ENCODE data around the gene TBXAS1. TPM values are rescaled to one million over a fixed set of nuclear protein-coding genes. Genes with fewer than 3 reads are reported as not detected.

TBXAS1 gene
- total and polyA plus RNA-seq, 2 of the 8 experiments (the other 6 are each of a cell fraction or from before 2014, with no cell fraction given) = 0.86 to 2.1 TPM

DNA sequence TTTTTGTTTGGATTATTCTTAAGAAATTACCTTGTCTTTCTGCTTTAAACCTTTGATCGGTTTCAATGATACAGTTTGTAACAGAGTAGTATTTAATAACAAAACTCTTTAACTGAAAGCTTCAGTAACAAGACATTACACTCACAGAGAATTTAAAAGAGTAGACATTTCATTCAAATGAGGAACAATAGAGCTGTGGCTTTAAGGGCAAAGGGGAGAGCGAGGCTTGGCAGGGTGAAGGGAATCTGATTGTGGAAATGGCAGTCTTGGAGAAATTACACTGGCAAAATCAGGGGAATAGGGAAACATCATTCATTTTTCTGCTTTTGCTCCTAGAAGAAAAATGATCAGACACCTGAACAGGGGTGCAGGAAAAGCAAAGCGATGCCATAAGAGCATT lies 46.1 kb upstream of the TBXAS1 start:
- no peak overlapping the region for H2BK15ac ChIP-seq (ENCODE audit: low read length)
- no peaks in the 10 kb centered on the region for H3K36me3 ChIP-seq (ENCODE audit: control insufficient read depth in 2 of 4, insufficient read depth in 4 of 4, low read length in 3 of 4)
- H3K79me2 ChIP-seq (ENCODE audit: control insufficient read depth in 1 of 2, insufficient read depth in 2 of 2, low read length in 2 of 2) = no peaks in the 10 kb centered on the region
- no peak overlapping the region for H3K23ac ChIP-seq (ENCODE audit: insufficient read length)
- CTCF ChIA-PET (ENCODE audit: partially characterized antibody) = interaction anchor here (0.6 to 1.4 kb wide), 8 partner anchors 15 to 1054 kb away, joined by 3 to 5 read pairs (median 3); no protein-coding TSS in a partner anchor
- H2BK20ac ChIP-seq (ENCODE audit: low read length) = no peak overlapping the region
- no peak overlapping the region for H2BK5ac ChIP-seq (ENCODE audit: low read depth, low read length)
- no peak overlapping the region for H3K18ac ChIP-seq (ENCODE audit: extremely low read depth, low read length)
- H3K4me2 ChIP-seq (ENCODE audit: insufficient read depth in 1 of 2, low read depth in 2 of 2, low read length in 2 of 2) = 0 out of 4 replicates have a peak overlapping the region, but pooled peaks of 1 of the 2 experiments have one; percentile 50
- DNase-seq (ENCODE audit: low read depth in 1 of 2, low spot score in 2 of 2) = no peak
- no peak for FAIRE-seq
- POLR2A ChIA-PET (ENCODE audit: partially characterized antibody) = interaction anchor here (0.6 to 1.0 kb wide), 3 partner anchors 10 to 86 kb away, joined by 3 to 4 read pairs (median 3); no protein-coding TSS in a partner anchor
- no peak overlapping the region for H3K27ac ChIP-seq (ENCODE audit: low read depth, low read length)
- H3K9ac ChIP-seq (replicated peaks in 1 of 4; ENCODE audit: extremely low read depth in 1 of 4, low read depth in 3 of 4, low read length in 3 of 4) = no peak overlapping the region
- no peaks in the 10 kb centered on the region for H3K9me3 ChIP-seq (ENCODE audit: insufficient read depth in 2 of 2, low read depth in 1 of 2, low read length in 1 of 2)
- H2BK12ac ChIP-seq (ENCODE audit: low read depth, low read length) = no peak overlapping the region
- no peak overlapping the region for H4K91ac ChIP-seq (replicated peaks; ENCODE audit: insufficient read length, low read length)
- H2BK120ac ChIP-seq (replicated peaks; ENCODE audit: low read depth, low read length) = no peak overlapping the region
- no peaks in the 10 kb centered on the region for H3K79me1 ChIP-seq (ENCODE audit: low read depth, low read length)
- no peak overlapping the region for H2AFZ ChIP-seq (ENCODE audit: low read length)
- no peak overlapping the region for H3K4me3 ChIP-seq (ENCODE audit: extremely low read depth in 1 of 4, insufficient read depth in 2 of 4, low read depth in 3 of 4, low read length in 4 of 4)
- H4K8ac ChIP-seq (ENCODE audit: extremely low read depth, insufficient read depth, low read length) = no peak overlapping the region
- H3K14ac ChIP-seq (ENCODE audit: insufficient read length) = no peak overlapping the region
- H4K5ac ChIP-seq (ENCODE audit: insufficient read length, low read depth, low read length) = no peak overlapping the region
- H2AK5ac ChIP-seq (ENCODE audit: low read depth, low read length) = no peak overlapping the region
- peaks cover 0 to 15% (median 4%) of the 10 kb centered on the region in 4 experiments; a peak in 3 of 7 replicates for H3K4me1 ChIP-seq (replicated peaks in 1 of 4; ENCODE audit: control insufficient read depth in 3 of 4, insufficient read depth in 4 of 4, low read length in 3 of 4)
- peaks cover 4% of the 10 kb centered on the region; the same call in 1 of the 2 replicates for H3K23me2 ChIP-seq (ENCODE audit: low read depth, low read length)
- H4K20me1 ChIP-seq (replicated peaks in 1 of 2; ENCODE audit: control insufficient read depth in 1 of 2, insufficient read depth in 2 of 2, low read length in 2 of 2) = no peaks in the 10 kb centered on the region
- no peak overlapping the region for H3K56ac ChIP-seq (replicated peaks; ENCODE audit: insufficient read length, low read depth, low read length)
- TF ChIP-seq KDM1A (IDR thresholded peaks at IDR 0.05; ENCODE audit: borderline replicate concordance, low read length) = no peak
- no peak for TF ChIP-seq SIX5 (IDR thresholded peaks at IDR 0.05; ENCODE audit: low read depth, low read length)
- TF ChIP-seq CBX5 (IDR thresholded peaks at IDR 0.05; ENCODE audit: low read depth, low read length) = no peak
- no peak for TF ChIP-seq SP4 (IDR thresholded peaks at IDR 0.05; ENCODE audit: low read length)
- TF ChIP-seq CHD2 (IDR thresholded peaks at IDR 0.05; ENCODE audit: low read length) = no peak
- no peak for TF ChIP-seq TBP (IDR thresholded peaks at IDR 0.05; ENCODE audit: low read depth, low read length)
- TF ChIP-seq SIRT6 (IDR thresholded peaks at IDR 0.05; ENCODE audit: low read length) = no peak
- TF ChIP-seq RNF2 (IDR thresholded peaks at IDR 0.05; ENCODE audit: borderline replicate concordance, low read depth, low read length, missing control alignments, poor library complexity, severe bottlenecking) = no peak
- TF ChIP-seq NRF1 (IDR thresholded peaks at IDR 0.05; ENCODE audit: low read depth, low read length) = no peak
- no peak for TF ChIP-seq SRF (IDR thresholded peaks at IDR 0.05; ENCODE audit: low read depth, low read length)
- no peak for TF ChIP-seq FOSL1 (IDR thresholded peaks at IDR 0.05; ENCODE audit: insufficient read depth, low read depth, low read length)
- no peak for TF ChIP-seq RFX5 (IDR thresholded peaks at IDR 0.05; ENCODE audit: borderline replicate concordance, low read depth, low read length)
- no peak for TF ChIP-seq EZH2 (IDR thresholded peaks at IDR 0.05; ENCODE audit: low read depth, low read length, severe bottlenecking)
- peaks cover 2 to 20% (median 14%) of the 10 kb centered on the region in 4 experiments for H3K27me3 ChIP-seq (replicated peaks in 1 of 4; ENCODE audit: control insufficient read depth in 3 of 4, extremely low read depth in 1 of 4, insufficient read depth in 3 of 4, low read length in 3 of 4)
- H3K4ac ChIP-seq (replicated peaks; ENCODE audit: insufficient read length, low read depth, low read length) = no peak overlapping the region
- WGBS, 2 experiments (ENCODE audit: extremely low coverage in 1 of 2, insufficient coverage in 1 of 2, insufficient read length in 1 of 2, insufficient replicate concordance in 2 of 2, low coverage in 1 of 2, low lambda C conversion rate in 2 of 2, missing lambda C conversion rate in 1 of 2) = 59% methylated on average over 3 of the region's 3 CpGs; no CpG with 5 or more reads in 1 of the 2 experiments

Data from H1 (cell line).